T-helper 2 cell treated with Interferon-gamma antibody and Interleukin-4, amounts not matched to agents 5 μg/mL and 100 μg/mL, for 36 hours (primary cell): Measurements from ENCODE around the gene ITM2C.

ENCODE experiments used
- DNase-seq: peaks from one replicate; pipeline ENCODE4 v3.0.0; 2021; ENCODE audit warnings: low spot score
- H3K27ac Mint-ChIP-seq: one replicate; pipeline ENCODE4 v1.8.0; 2021; ENCODE audit warnings: mild to moderate bottlenecking, mixed read lengths
- H3K27me3 Mint-ChIP-seq: one replicate; pipeline ENCODE4 v1.8.0; 2021; ENCODE audit warnings: low read depth, mixed read lengths
- H3K36me3 Mint-ChIP-seq: one replicate; pipeline ENCODE4 v1.8.0; 2021; ENCODE audit warnings: low read depth, mixed read lengths
- H3K4me1 Mint-ChIP-seq: one replicate; pipeline ENCODE4 v1.8.0; 2021; ENCODE audit warnings: low read depth, mixed read lengths
- H3K4me3 Mint-ChIP-seq: one replicate; pipeline ENCODE4 v1.8.0; 2022; ENCODE audit warnings: mild to moderate bottlenecking, moderate library complexity, mixed read lengths
- H3K9me3 Mint-ChIP-seq: one replicate; pipeline ENCODE4 v1.8.0; 2021; ENCODE audit warnings: mixed read lengths

Gene ITM2C

GRCh38 chr2:230898713-230899091 lies 34.0 kb downstream of the ITM2C start:
- H3K4me3 Mint-ChIP-seq = no peak overlapping the region
- H3K9me3 Mint-ChIP-seq = no peaks in the 10 kb centered on the region
- peaks cover 19% of the 10 kb centered on the region for H3K27me3 Mint-ChIP-seq
- no peaks in the 10 kb centered on the region for H3K36me3 Mint-ChIP-seq
- peaks cover 4% of the 10 kb centered on the region for H3K4me1 Mint-ChIP-seq
- DNase-seq = no peak
- H3K27ac Mint-ChIP-seq = no peak overlapping the region

GRCh38 chr2:230899287-230899686 lies 34.5 kb downstream of the ITM2C start:
- DNase-seq = no peak
- H3K4me3 Mint-ChIP-seq = no peak overlapping the region
- no peaks in the 10 kb centered on the region for H3K36me3 Mint-ChIP-seq
- H3K9me3 Mint-ChIP-seq = no peaks in the 10 kb centered on the region
- H3K27me3 Mint-ChIP-seq = peaks cover 20% of the 10 kb centered on the region
- no peak overlapping the region for H3K27ac Mint-ChIP-seq
- H3K4me1 Mint-ChIP-seq = peaks cover 4% of the 10 kb centered on the region

DNA sequence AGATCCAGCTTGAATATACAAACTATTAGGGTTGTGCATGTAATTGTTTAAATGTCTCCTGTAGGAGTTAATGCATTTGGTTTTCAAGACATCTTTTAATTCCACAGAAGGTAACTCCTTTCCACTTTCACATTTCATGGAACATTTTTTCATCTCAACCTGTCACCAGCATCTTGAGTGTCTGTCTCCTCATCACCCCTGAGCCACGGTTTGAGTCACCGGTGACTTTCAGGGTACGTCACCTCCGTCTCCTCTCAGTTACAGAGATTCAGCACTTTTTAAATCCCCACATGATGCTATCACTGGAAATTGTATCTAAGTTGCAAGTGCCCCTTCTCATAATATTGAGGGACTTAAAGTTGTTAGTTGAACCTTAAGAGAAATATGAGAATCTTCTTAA lies 35.0 kb downstream of the ITM2C start:
- Mint-ChIP-seq H3K36me3 (no peaks in the 10 kb centered on the region), H3K27ac (no peak overlapping the region), H3K4me3 (no peak overlapping the region), H3K27me3 (peaks cover 23% of the 10 kb centered on the region), H3K4me1 (peaks cover 2% of the 10 kb centered on the region), H3K9me3 (no peaks in the 10 kb centered on the region)
- DNase-seq = peak; percentile 65

DNA sequence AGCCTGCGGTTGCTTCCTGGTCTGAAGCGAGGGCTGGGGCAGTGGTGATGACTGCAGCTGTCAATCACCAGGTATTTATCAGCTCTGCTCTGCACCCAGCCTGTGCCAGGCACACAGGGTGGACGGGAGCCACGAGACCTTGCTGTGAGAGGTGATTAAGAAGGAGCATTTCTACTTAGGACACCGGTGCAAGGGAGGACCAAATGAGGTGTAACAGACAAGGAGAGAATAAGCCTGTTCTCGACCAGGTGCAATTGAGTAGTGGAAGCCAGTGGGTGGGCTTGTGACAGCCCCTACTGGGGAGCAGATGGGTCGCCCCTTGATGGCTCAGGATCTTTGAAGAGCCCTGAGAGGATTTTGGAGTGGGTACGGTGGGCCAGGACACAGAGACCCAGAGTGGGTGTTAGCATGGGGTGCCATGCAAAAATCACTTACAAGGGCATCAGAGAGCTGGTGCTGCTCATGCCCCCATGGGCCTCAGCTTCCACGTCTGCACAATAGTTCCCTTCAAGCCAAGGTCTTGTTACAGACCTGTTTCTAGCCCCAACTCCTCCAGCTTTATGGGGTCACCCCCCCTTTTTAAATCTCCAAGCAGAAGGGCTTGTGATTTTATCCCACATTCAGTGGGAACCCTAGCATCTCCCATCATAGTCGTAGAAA lies 35.7 kb downstream of the ITM2C start:
- Mint-ChIP-seq H3K36me3 (no peaks in the 10 kb centered on the region), H3K27ac (no peak overlapping the region), H3K4me3 (no peak overlapping the region), H3K4me1 (peaks cover 6% of the 10 kb centered on the region), H3K27me3 (peaks cover 23% of the 10 kb centered on the region), H3K9me3 (no peaks in the 10 kb centered on the region)
- DNase-seq = no peak

DNA sequence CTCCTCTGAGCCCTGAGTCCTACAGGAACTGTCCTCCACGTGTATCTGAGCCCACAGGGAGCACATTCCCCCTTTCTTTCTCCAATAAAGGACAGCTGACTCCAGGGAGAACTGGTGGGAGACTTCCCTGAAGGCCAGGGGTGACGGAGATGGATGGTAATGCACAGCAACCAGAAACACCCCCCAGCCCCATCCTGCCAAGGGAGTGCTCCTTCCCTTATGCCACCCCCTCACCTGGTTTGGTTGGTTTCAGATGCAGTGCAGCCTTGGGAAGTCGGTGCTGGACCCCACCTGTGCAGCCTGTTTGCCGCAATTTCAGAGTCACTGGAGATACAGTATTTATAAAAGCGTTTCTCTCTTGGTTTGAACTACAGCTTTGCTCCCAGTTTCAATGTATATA lies 36.3 kb downstream of the ITM2C start:
- no peaks in the 10 kb centered on the region for H3K9me3 Mint-ChIP-seq
- peaks cover 23% of the 10 kb centered on the region for H3K27me3 Mint-ChIP-seq
- peaks cover 11% of the 10 kb centered on the region for H3K4me1 Mint-ChIP-seq
- no peak for DNase-seq
- no peak overlapping the region for H3K27ac Mint-ChIP-seq
- no peaks in the 10 kb centered on the region for H3K36me3 Mint-ChIP-seq
- no peak overlapping the region for H3K4me3 Mint-ChIP-seq

GRCh38 chr2:230902180-230902899 lies 37.6 kb downstream of the ITM2C start:
- Mint-ChIP-seq H3K27me3 (peaks cover 15% of the 10 kb centered on the region), H3K4me3 (no peak overlapping the region), H3K27ac (no peak overlapping the region), H3K36me3 (no peaks in the 10 kb centered on the region), H3K4me1 (peaks cover 16% of the 10 kb centered on the region), H3K9me3 (no peaks in the 10 kb centered on the region)
- peak; percentile 44 for DNase-seq

DNA sequence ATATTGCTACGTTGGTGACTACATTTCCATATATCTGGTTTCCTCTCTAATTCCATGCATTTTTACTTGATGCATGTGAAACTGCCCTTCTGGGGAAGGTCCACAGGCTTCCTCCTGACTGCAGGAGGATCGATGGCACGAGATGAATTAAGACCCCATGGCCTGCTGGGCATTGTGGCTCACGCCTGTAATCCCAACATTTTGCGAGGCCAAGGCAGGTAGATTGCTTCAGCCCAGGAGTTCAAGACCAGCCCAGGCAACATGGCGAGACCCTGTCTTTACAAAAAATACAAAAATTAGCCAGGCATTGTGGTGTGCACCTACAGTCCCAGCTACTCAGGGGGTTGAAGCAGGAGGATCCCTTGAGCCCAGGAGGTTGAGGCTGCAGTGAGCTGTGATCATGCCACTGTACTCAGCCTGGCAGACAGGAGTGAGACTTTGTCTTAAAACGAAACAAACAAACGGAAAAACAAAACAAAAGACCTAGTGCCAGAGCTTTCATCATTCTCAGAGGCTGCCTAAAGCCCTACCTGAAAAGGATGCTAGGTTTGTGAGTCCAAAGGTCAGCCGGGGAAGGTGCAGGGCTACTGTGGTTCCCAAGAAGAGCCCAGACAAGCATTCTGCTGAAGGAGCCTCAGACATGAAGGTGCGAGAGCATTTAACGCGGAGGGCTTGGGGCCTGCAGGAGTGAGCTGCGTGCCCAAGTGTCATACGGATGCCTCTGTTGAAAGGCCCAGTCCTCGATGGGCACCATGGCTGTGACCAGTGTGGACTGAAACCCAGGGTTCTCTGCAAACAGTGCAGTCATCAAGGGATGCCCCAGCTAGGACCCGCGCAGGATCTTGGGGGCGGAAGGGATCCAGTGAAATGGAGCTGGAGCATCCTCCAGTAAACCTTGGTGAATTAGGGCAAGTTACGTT lies 38.7 kb downstream of the ITM2C start:
- DNase-seq = no peak
- H3K9me3 Mint-ChIP-seq = no peaks in the 10 kb centered on the region
- peaks cover 18% of the 10 kb centered on the region for H3K4me1 Mint-ChIP-seq
- no peak overlapping the region for H3K27ac Mint-ChIP-seq
- peaks cover 13% of the 10 kb centered on the region for H3K27me3 Mint-ChIP-seq
- no peaks in the 10 kb centered on the region for H3K36me3 Mint-ChIP-seq
- H3K4me3 Mint-ChIP-seq = no peak overlapping the region

GRCh38 chr2:230904856-230905447 lies 40.2 kb downstream of the ITM2C start:
- no peak for DNase-seq
- H3K4me1 Mint-ChIP-seq = peaks cover 26% of the 10 kb centered on the region
- H3K4me3 Mint-ChIP-seq = no peak overlapping the region
- peaks cover 18% of the 10 kb centered on the region for H3K27me3 Mint-ChIP-seq
- no peak overlapping the region for H3K27ac Mint-ChIP-seq
- no peaks in the 10 kb centered on the region for H3K9me3 Mint-ChIP-seq
- H3K36me3 Mint-ChIP-seq = no peaks in the 10 kb centered on the region

DNA sequence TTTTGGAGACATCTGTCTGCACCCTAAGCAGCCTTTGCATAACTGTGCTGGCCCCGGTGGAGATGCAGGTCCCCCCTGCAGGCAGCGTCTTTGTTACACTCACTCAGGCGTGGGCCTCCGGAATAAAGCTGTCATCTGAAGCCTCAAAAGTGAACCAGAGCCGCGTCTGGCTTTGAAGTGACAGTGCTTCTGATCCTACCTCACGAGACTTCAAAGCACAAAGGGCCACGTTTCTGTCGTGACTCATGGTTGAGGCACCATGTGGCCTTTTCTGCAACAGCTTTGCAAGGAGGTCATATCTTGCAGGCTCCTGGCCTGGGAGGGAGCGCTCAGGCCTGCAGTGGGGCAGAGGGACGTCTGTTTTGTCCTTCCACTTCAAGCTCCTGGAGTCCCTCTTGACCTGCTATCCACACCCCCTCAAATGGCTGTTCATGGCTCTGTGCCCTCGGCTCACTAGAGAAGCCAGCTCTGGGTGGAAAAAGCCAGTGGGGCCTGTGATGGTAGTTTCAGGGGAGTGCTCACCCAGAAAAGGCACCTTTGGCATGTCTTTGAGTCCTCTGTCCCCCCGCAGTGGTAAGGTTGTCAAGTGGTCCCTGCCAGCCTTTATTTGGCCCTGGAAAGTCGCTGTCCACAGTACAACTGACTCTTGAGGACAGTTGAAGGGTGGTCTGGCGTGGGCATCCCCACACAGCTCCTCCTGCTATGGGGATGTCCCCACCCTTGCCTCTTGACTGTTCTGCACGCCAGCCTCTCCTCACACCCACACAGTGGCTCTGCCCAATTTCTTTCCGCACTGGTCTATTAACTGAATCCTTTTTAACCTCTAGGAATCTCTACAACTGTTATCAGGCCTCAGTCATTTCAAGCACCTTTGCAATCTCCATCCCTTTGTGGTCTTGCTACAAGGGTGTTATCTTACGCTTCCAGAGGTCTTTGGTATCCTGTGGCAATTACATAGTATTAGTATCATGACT lies 41.0 kb downstream of the ITM2C start:
- Mint-ChIP-seq H3K36me3 (no peaks in the 10 kb centered on the region), H3K9me3 (no peaks in the 10 kb centered on the region), H3K4me1 (peaks cover 26% of the 10 kb centered on the region), H3K4me3 (no peak overlapping the region), H3K27me3 (peaks cover 18% of the 10 kb centered on the region), H3K27ac (no peak overlapping the region)
- peak; percentile 86 for DNase-seq

DNA sequence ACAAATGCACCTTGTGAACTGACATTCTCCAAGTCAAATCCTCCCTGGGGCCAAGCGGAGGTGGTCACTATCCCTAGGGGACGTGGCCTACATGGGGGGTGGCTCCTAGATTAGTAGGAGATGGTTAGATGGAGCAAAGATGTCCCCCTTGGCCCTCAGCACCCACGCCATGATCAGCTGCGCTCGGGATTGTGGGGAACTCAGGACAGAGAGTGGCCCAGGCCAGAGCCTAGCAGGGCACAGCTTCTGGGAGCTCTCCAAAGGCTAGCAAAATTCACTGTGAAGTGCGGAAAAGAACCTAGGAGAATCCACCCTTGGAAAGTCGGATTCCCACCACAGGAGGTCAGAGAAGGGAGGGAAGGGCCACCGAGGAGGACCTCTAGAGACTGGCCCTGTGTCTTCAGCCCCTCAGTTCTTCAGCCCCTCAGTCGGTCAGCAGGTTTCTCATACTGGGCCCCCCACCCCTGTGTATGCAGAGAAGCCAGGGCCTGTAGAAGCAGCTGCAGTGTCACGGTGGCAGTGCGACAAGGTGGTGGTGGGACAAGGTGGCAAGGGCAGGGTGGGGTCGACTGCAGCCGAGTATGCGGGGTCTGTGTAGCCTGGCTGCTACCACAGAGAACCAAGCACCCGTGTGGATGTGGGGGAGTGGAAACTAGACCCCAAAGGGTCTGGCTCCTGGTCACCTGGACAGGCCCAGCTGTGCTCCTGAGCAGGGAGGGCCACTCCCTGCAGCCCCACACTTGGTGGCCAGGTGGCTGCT lies 41.9 kb downstream of the ITM2C start:
- H3K4me3 Mint-ChIP-seq = no peak overlapping the region
- no peaks in the 10 kb centered on the region for H3K9me3 Mint-ChIP-seq
- H3K4me1 Mint-ChIP-seq = peaks cover 26% of the 10 kb centered on the region
- H3K27me3 Mint-ChIP-seq = peaks cover 22% of the 10 kb centered on the region
- no peak for DNase-seq
- peak overlapping the region; percentile 27 for H3K27ac Mint-ChIP-seq
- H3K36me3 Mint-ChIP-seq = no peaks in the 10 kb centered on the region

DNA sequence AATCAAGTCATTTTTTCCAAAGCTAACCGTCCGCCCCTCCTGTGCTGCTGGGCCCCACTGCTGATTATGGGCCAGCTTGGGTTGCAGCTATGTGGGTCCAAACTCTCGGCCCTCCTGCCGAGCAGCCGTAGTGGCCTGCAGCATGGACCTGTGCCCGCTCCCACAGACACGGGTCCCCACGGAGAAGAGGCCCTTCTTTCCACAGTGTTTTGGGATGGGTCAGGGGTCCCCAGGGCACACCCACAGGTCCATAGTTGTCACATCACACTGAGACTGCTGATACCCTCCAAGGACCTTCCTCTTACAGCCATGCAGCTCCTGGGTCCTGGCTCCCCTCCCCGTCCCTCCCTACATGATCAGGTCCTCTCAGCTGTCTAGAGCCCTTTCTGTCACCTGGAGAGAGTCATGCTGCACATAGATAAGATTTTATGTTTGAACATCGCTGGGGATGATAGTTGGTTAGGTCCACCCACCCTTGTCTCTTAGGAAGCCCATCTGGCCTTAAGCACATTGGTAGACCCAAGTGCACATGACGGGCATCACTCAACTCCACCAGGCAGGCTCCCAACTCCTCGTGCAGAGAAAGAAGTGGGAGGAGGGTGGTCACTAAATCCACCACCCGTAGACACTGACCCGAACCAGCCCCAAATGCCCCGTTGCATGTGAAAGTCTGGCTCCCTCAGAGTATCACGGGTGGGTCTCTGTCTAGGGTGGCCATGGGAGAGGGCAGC lies 42.8 kb downstream of the ITM2C start:
- no peaks in the 10 kb centered on the region for H3K36me3 Mint-ChIP-seq
- no peak for DNase-seq
- H3K4me3 Mint-ChIP-seq = peak overlapping the region; percentile 8
- H3K27ac Mint-ChIP-seq = no peak overlapping the region
- H3K9me3 Mint-ChIP-seq = no peaks in the 10 kb centered on the region
- H3K4me1 Mint-ChIP-seq = peaks cover 26% of the 10 kb centered on the region
- peaks cover 25% of the 10 kb centered on the region for H3K27me3 Mint-ChIP-seq

- no peak for DNase-seq
- H3K4me1 Mint-ChIP-seq = peaks cover 26% of the 10 kb centered on the region
- no peaks in the 10 kb centered on the region for H3K36me3 Mint-ChIP-seq
- H3K27ac Mint-ChIP-seq = peak overlapping the region; percentile 67
- peaks cover 25% of the 10 kb centered on the region for H3K27me3 Mint-ChIP-seq
- no peaks in the 10 kb centered on the region for H3K9me3 Mint-ChIP-seq
- peak overlapping the region; percentile 50 for H3K4me3 Mint-ChIP-seq
These were observed 43.4 kb downstream of the ITM2C start for GRCh38 chr2:230908092-230908594.
